Measurements from ENCODE around the gene CCDC60.

DNA sequence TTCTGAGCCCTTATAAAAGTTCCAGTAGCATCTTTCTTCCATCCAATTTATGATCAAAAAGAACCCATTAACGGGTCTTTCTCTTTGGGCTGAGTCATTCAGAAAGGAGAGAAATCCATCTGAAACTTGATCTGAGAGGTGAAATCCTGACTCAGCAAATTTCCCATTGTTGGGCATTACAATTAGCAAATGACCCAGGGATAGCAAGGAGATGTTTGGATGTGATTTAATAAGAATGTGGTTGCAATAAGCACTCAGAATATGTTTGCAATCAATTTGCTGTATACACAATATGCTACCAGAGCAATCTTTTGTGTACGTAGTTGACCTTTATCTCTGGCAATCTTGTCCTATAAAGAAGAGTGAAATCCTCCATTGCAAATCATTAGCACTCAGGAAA lies 122.7 kb downstream of the CCDC60 start:
- TF ChIP-seq ZNF24 (tag by site-specific recombination; IDR thresholded peaks at IDR 0.05) (no peak), ZNF114 (tag by site-specific recombination; IDR thresholded peaks at IDR 0.05) (no peak), PBX3 (CRISPR knock-in tag; IDR thresholded peaks at IDR 0.05) (no peak), ZNF311 (tag by site-specific recombination; IDR thresholded peaks at IDR 0.05; ENCODE audit: borderline replicate concordance) (no peak), TCF7L2 (IDR thresholded peaks at IDR 0.05; ENCODE audit: borderline replicate concordance, low read depth, low read length) (no peak), KLF7 (tag by site-specific recombination; IDR thresholded peaks at IDR 0.05; ENCODE audit: borderline replicate concordance) (no peak), OVOL3 (tag by site-specific recombination; IDR thresholded peaks at IDR 0.05) (no peak), ZNF558 (tag by site-specific recombination; IDR thresholded peaks at IDR 0.05) (no peak), ZNF629 (tag by site-specific recombination; IDR thresholded peaks at IDR 0.05) (no peak), ZNF292 (tag by site-specific recombination; IDR thresholded peaks at IDR 0.05; ENCODE audit: borderline replicate concordance, low read depth) (no peak)
- TF ChIP-seq, protein P1, sequence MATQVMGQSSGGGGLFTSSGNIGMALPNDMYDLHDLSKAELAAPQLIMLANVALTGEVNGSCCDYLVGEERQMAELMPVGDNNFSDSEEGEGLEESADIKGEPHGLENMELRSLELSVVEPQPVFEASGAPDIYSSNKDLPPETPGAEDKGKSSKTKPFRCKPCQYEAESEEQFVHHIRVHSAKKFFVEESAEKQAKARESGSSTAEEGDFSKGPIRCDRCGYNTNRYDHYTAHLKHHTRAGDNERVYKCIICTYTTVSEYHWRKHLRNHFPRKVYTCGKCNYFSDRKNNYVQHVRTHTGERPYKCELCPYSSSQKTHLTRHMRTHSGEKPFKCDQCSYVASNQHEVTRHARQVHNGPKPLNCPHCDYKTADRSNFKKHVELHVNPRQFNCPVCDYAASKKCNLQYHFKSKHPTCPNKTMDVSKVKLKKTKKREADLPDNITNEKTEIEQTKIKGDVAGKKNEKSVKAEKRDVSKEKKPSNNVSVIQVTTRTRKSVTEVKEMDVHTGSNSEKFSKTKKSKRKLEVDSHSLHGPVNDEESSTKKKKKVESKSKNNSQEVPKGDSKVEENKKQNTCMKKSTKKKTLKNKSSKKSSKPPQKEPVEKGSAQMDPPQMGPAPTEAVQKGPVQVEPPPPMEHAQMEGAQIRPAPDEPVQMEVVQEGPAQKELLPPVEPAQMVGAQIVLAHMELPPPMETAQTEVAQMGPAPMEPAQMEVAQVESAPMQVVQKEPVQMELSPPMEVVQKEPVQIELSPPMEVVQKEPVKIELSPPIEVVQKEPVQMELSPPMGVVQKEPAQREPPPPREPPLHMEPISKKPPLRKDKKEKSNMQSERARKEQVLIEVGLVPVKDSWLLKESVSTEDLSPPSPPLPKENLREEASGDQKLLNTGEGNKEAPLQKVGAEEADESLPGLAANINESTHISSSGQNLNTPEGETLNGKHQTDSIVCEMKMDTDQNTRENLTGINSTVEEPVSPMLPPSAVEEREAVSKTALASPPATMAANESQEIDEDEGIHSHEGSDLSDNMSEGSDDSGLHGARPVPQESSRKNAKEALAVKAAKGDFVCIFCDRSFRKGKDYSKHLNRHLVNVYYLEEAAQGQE (tag by site-specific recombination; IDR thresholded peaks at IDR 0.05): no peak
- TF ChIP-seq, protein P2, sequence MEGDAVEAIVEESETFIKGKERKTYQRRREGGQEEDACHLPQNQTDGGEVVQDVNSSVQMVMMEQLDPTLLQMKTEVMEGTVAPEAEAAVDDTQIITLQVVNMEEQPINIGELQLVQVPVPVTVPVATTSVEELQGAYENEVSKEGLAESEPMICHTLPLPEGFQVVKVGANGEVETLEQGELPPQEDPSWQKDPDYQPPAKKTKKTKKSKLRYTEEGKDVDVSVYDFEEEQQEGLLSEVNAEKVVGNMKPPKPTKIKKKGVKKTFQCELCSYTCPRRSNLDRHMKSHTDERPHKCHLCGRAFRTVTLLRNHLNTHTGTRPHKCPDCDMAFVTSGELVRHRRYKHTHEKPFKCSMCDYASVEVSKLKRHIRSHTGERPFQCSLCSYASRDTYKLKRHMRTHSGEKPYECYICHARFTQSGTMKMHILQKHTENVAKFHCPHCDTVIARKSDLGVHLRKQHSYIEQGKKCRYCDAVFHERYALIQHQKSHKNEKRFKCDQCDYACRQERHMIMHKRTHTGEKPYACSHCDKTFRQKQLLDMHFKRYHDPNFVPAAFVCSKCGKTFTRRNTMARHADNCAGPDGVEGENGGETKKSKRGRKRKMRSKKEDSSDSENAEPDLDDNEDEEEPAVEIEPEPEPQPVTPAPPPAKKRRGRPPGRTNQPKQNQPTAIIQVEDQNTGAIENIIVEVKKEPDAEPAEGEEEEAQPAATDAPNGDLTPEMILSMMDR (tag by site-specific recombination; IDR thresholded peaks at IDR 0.05): no peak

Measured in HEK293 (cell line).